ENCODE results near the gene DCD.

DCD gene

GRCh38 chr12:54631988-54632728 lies 16.0 kb downstream of the DCD start:
- peaks cover 17% of the 10 kb centered on the region; the same call in 1 of the 2 replicates for H3K9me3 ChIP-seq (ENCODE audit: insufficient read depth, low read length)
- H3K9ac ChIP-seq (ENCODE audit: insufficient read length, low read depth): no peak overlapping the region
- H3K4me1 ChIP-seq (ENCODE audit: insufficient read depth, insufficient read length): no peaks in the 10 kb centered on the region
- H3K4me3 ChIP-seq (ENCODE audit: insufficient read length, low read depth): no peak overlapping the region
- no peaks in the 10 kb centered on the region for H3K27me3 ChIP-seq (ENCODE audit: insufficient read depth, insufficient read length)
- no peak for DNase-seq (ENCODE audit: low read depth, low spot score)
- TF ChIP-seq ZNF274 (IDR thresholded peaks at IDR 0.05; ENCODE audit: low read depth, low read length): no peak
- TF ChIP-seq SUZ12 (IDR thresholded peaks at IDR 0.05; ENCODE audit: extremely low read depth, insufficient read depth, insufficient read length): no peak
- TF ChIP-seq YY1 (IDR thresholded peaks at IDR 0.05; ENCODE audit: insufficient read depth, insufficient read length): no peak
- H3K36me3 ChIP-seq (ENCODE audit: insufficient read depth, insufficient read length, low read length): no peaks in the 10 kb centered on the region

GRCh38 chr12:54631551-54631950 lies 16.6 kb downstream of the DCD start:
- no peaks in the 10 kb centered on the region for H3K4me1 ChIP-seq (ENCODE audit: insufficient read depth, insufficient read length)
- no peaks in the 10 kb centered on the region for H3K36me3 ChIP-seq (ENCODE audit: insufficient read depth, insufficient read length, low read length)
- H3K27me3 ChIP-seq (ENCODE audit: insufficient read depth, insufficient read length): no peaks in the 10 kb centered on the region
- no peak overlapping the region for H3K4me3 ChIP-seq (ENCODE audit: insufficient read length, low read depth)
- peaks cover 21% of the 10 kb centered on the region; the same call in 1 of the 2 replicates for H3K9me3 ChIP-seq (ENCODE audit: insufficient read depth, low read length)
- H3K9ac ChIP-seq (ENCODE audit: insufficient read length, low read depth): no peak overlapping the region
- TF ChIP-seq SUZ12 (IDR thresholded peaks at IDR 0.05; ENCODE audit: extremely low read depth, insufficient read depth, insufficient read length): no peak
- no peak for DNase-seq (ENCODE audit: low read depth, low spot score)

GRCh38 chr12:54629925-54630324 lies 18.2 kb downstream of the DCD start:
- Histone ChIP-seq H3K9me3 (ENCODE audit: insufficient read depth, low read length) (peaks cover 21% of the 10 kb centered on the region; the same call in 1 of the 2 replicates), H3K4me3 (ENCODE audit: insufficient read length, low read depth) (no peak overlapping the region), H3K36me3 (ENCODE audit: insufficient read depth, insufficient read length, low read length) (no peaks in the 10 kb centered on the region), H3K9ac (ENCODE audit: insufficient read length, low read depth) (no peak overlapping the region), H3K27me3 (ENCODE audit: insufficient read depth, insufficient read length) (no peaks in the 10 kb centered on the region), H3K4me1 (ENCODE audit: insufficient read depth, insufficient read length) (no peaks in the 10 kb centered on the region)
- no peak for DNase-seq (ENCODE audit: low read depth, low spot score)
- no peak for TF ChIP-seq ZNF274 (IDR thresholded peaks at IDR 0.05; ENCODE audit: low read depth, low read length)
- TF ChIP-seq YY1 (IDR thresholded peaks at IDR 0.05; ENCODE audit: insufficient read depth, insufficient read length): no peak
- no peak for TF ChIP-seq SUZ12 (IDR thresholded peaks at IDR 0.05; ENCODE audit: extremely low read depth, insufficient read depth, insufficient read length)

GRCh38 chr12:54628186-54628846 lies 19.8 kb downstream of the DCD start:
- no peak overlapping the region for H3K4me3 ChIP-seq (ENCODE audit: insufficient read length, low read depth)
- H3K36me3 ChIP-seq (ENCODE audit: insufficient read depth, insufficient read length, low read length): no peaks in the 10 kb centered on the region
- TF ChIP-seq ZNF274 (IDR thresholded peaks at IDR 0.05; ENCODE audit: low read depth, low read length) (no peak), YY1 (IDR thresholded peaks at IDR 0.05; ENCODE audit: insufficient read depth, insufficient read length) (no peak)

GRCh38 chr12:54627304-54627703 lies 20.9 kb downstream of the DCD start:
- H3K4me3 ChIP-seq (ENCODE audit: insufficient read length, low read depth): no peak overlapping the region
- no peak for TF ChIP-seq YY1 (IDR thresholded peaks at IDR 0.05; ENCODE audit: insufficient read depth, insufficient read length)
- no peak for TF ChIP-seq SUZ12 (IDR thresholded peaks at IDR 0.05; ENCODE audit: extremely low read depth, insufficient read depth, insufficient read length)
- TF ChIP-seq ZNF274 (IDR thresholded peaks at IDR 0.05; ENCODE audit: low read depth, low read length): no peak
- H3K9me3 ChIP-seq (ENCODE audit: insufficient read depth, low read length): peaks cover 21% of the 10 kb centered on the region; the same call in 1 of the 2 replicates
- DNase-seq (ENCODE audit: low read depth, low spot score): no peak
- H3K27me3 ChIP-seq (ENCODE audit: insufficient read depth, insufficient read length): no peaks in the 10 kb centered on the region
- H3K36me3 ChIP-seq (ENCODE audit: insufficient read depth, insufficient read length, low read length): no peaks in the 10 kb centered on the region
- H3K9ac ChIP-seq (ENCODE audit: insufficient read length, low read depth): no peak overlapping the region
- H3K4me1 ChIP-seq (ENCODE audit: insufficient read depth, insufficient read length): no peaks in the 10 kb centered on the region

More at GRCh38 chr12:54628186-54628846, 19.8 kb downstream of the DCD start:
- Histone ChIP-seq H3K9me3 (ENCODE audit: insufficient read depth, low read length) (peaks cover 21% of the 10 kb centered on the region; the same call in 1 of the 2 replicates), H3K4me1 (ENCODE audit: insufficient read depth, insufficient read length) (no peaks in the 10 kb centered on the region), H3K9ac (ENCODE audit: insufficient read length, low read depth) (no peak overlapping the region), H3K27me3 (ENCODE audit: insufficient read depth, insufficient read length) (no peaks in the 10 kb centered on the region)
- DNase-seq (ENCODE audit: low read depth, low spot score): no peak

GRCh38 chr12:54625598-54625997 lies 22.6 kb downstream of the DCD start:
- TF ChIP-seq SUZ12 (IDR thresholded peaks at IDR 0.05; ENCODE audit: extremely low read depth, insufficient read depth, insufficient read length): no peak
- TF ChIP-seq ZNF274 (IDR thresholded peaks at IDR 0.05; ENCODE audit: low read depth, low read length): no peak
- TF ChIP-seq YY1 (IDR thresholded peaks at IDR 0.05; ENCODE audit: insufficient read depth, insufficient read length): no peak

More at GRCh38 chr12:54625598-54625997, 22.6 kb downstream of the DCD start:
- Histone ChIP-seq H3K36me3 (ENCODE audit: insufficient read depth, insufficient read length, low read length) (no peaks in the 10 kb centered on the region), H3K4me1 (ENCODE audit: insufficient read depth, insufficient read length) (no peaks in the 10 kb centered on the region), H3K9me3 (ENCODE audit: insufficient read depth, low read length) (peaks cover 21% of the 10 kb centered on the region; the same call in 1 of the 2 replicates), H3K27me3 (ENCODE audit: insufficient read depth, insufficient read length) (no peaks in the 10 kb centered on the region), H3K4me3 (ENCODE audit: insufficient read length, low read depth) (no peak overlapping the region), H3K9ac (ENCODE audit: insufficient read length, low read depth) (no peak overlapping the region)
- DNase-seq (ENCODE audit: low read depth, low spot score): no peak
